C1 segment of cervical spinal cord (tissue), 14 donors: ENCODE results near the gene DNASE1L2.

Source experiments
- DNase-seq, 14 donors: peaks; one replicate each; lab custom pipeline; 2025; lab: John Stamatoyannopoulos, UW

DNASE1L2 gene

GRCh38 chr16:2223221-2223941, 12.9 kb upstream of the DNASE1L2 start, which contains the start of gene E4F1:
TSS of gene E4F1 (plus strand) at chr16:2223591. CDS start at chr16:2223614, 23 bp downstream.
- peak; percentile 86 to 99 (median 95) for DNase-seq

DNA sequence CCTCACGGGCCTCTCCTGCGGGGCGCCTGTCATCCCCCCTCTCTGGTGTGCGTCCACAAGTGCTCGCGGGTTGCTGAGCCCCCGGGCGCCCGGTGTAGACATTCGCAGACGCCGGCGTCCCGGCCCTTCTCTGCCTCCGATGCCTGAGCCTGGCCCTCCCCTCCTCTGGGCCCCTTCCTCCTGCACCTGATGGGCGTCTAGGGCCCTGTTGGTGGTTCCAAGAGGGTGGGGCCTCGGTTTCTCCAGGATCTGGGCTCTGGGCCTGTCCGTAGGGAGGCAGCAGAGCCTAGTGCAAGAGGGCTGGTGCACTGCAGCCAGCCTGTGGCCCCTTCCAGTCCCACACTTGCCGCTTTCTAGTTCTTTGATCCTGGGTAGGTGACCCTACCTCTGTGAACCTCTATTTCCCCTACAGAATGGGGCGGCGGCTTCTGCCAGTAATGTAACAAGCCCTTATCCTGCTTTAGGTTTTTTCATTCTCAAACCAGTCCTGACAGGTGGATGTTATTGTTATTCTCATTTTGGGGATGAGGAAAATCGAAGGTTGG, 12.2 kb upstream of the DNASE1L2 start:
- peak in 3 of 14 donors; percentile 34 to 60 (median 59) for DNase-seq

- no peak for DNase-seq
Observed at GRCh38 chr16:2226245-2226793, 9.9 kb upstream of the DNASE1L2 start.

DNA sequence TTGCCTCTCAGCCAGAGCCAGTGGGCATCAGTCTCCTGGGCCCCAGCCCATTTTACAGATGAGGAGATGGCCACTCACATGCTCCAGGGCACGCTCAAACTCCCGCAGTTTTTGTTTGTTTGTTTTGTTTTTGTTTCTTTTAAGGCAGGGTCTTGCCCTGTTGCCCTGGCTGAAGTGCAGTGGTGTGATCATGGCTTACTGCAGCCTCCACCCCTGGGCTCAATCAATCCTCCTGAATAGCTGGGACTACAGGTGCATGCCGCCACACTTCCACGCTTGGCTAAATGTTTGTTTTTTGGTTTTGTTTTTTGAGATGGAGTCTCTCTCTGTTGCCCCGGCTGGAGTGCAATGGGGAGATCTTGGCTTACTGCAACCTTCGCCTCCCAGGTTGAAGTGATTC, 9.3 kb upstream of the DNASE1L2 start:
- no peak for DNase-seq

DNA sequence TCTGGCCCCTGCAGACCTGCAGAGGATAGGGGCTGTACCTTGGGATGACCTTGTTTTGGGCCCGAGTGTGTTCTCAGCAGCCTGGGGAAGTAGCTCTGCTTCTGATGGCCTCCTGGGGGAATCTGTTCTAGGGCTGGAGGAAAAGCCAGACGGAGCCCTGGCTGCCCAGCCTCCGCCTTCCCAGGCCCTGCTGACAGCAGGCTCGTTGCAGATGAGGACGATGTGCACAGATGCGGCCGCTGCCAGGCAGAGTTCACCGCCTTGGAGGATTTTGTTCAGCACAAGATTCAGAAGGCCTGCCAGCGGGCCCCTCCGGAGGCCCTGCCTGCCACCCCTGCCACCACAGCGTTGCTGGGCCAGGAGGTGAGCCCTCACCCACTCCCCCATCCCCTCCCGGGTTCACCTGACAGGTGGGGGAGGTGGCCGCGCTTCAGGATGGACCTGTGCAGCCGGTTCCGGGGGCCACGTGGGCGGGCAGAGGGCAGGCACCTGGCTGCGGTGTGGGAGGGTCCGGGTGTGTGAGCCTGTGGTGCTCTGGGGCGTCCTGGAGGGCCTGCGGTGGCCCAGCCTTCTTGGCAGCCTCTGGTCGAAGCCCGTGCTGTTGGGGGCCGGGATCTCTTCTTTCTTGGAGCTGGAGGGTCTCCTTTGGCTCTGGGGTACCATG, 8.0 kb upstream of the DNASE1L2 start:
- no peak for DNase-seq

DNA sequence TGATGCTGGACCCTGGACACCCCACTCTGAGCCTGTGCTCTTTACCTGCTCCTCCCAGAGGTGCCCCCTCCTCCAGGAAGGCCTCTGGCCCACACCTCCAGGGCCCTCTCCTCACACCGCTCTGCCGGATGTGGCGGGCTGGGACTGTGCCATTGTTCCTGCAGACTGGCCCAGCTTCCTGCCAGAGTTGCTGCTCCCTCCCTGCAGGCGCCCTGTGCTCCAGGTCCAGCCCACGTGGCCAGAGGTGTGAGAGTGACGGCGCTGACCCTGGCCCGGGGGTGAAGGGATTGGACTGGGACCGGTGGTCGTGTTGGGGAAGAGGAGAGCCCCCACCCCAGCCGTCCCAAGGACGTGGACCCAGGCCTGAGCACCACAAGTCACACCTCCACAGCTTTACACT, 7.2 kb upstream of the DNASE1L2 start:
- no peak for DNase-seq

DNA sequence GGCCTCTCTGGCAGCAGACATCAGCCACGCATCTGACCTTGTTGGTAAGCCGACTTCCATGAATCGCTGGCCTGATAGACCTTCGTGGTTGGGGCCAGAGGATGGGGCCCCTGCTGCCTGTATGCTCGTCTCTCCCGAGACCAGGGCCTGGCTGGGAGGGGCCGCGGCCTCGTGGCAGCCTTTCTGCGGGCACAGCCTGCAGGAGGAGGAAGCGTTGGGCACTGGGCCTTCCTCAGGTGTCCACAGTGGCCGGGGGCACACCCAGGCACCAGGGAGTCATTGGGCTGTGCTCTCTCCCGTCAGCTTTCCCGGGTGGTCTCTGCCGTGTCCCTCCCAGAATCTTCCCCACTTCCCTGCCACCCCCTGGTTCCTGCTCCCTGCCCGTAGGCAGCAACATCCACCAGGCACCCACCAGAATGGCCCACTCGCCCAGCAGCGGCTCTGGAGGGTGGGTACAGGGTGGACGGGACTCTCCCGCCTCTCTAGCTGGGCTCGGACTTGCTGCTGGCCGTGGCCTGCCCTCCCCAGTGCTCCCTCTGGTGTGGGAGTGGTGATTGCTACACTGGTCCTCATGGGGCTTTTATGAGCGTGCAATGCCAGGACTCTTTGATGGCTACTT, 6.5 kb upstream of the DNASE1L2 start:
- no peak for DNase-seq

GRCh38 chr16:2230376-2230775, 5.9 kb upstream of the DNASE1L2 start:
- DNase-seq, result no peak

- DNase-seq, result no peak
Observed at GRCh38 chr16:2231016-2231931, 5.0 kb upstream of the DNASE1L2 start.

DNA sequence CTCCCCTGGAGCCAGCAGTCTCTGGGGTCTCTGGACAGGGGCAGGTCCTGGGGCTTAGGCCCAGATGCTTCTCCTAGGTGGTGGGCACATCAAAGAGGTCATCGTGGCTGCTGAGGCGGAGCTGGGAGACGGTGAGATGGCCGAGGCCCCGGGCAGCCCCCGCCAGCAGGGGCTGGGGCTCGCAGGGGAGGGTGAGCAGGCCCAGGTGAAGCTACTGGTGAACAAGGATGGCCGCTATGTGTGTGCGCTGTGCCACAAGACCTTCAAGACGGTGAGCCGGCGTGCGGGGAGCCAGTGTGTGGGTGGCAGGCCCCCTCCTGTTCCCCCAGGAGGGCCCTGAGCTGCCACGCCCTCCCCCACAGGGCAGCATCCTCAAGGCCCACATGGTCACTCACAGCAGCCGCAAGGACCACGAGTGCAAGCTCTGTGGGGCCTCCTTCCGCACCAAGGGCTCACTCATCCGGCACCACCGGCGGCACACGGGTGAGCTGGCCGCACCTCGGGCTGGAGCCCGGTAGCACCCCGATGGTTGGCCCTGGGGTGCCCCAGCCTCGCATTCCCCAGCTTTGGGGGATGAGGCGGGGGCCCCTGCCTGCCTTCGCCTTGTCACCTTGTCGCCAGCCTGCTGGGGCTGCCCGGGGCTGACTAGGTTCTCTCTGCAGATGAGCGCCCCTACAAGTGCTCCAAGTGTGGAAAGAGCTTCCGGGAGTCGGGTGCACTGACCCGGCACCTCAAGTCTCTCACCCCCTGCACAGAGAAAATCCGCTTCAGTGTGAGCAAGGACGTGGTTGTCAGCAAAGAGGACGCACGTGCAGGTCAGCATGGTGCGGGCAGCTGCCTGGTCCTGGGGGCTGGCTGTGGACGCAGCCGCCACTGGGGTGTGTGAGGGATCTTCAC, 3.9 kb upstream of the DNASE1L2 start:
- no peak for DNase-seq

DNA sequence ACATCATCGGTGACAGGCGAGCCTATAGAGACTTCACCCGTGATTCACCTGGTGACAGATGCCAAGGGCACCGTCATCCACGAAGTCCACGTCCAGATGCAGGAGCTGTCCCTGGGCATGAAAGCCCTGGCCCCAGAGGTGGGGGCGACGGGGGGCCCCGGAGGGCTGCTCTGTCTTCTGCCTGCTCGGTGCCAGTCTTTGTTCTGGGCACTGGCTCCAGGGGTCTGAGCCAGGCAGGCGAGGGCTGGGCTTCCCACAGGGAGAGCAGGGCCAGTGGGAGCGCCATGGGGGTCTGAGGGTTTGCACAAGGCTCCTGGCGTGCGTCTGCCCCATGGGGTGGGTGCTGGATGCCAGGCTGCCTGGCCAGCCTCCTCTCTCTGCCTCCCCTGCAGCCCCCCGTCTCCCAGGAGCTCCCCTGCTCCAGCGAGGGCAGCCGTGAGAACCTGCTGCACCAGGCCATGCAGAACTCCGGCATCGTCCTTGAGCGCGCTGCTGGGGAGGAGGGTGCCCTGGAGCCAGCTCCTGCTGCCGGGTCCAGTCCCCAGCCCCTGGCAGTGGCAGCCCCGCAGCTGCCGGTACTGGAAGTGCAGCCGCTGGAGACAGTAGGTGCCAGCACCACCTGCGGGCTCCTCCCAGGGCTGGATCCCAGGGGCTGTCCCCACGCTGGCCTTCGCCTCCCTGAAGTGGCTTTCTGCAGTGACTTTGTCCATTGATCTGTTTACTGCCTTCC, 3.0 kb upstream of the DNASE1L2 start:
- DNase-seq, result peak in 1 of 14 donors; percentile 18

DNA sequence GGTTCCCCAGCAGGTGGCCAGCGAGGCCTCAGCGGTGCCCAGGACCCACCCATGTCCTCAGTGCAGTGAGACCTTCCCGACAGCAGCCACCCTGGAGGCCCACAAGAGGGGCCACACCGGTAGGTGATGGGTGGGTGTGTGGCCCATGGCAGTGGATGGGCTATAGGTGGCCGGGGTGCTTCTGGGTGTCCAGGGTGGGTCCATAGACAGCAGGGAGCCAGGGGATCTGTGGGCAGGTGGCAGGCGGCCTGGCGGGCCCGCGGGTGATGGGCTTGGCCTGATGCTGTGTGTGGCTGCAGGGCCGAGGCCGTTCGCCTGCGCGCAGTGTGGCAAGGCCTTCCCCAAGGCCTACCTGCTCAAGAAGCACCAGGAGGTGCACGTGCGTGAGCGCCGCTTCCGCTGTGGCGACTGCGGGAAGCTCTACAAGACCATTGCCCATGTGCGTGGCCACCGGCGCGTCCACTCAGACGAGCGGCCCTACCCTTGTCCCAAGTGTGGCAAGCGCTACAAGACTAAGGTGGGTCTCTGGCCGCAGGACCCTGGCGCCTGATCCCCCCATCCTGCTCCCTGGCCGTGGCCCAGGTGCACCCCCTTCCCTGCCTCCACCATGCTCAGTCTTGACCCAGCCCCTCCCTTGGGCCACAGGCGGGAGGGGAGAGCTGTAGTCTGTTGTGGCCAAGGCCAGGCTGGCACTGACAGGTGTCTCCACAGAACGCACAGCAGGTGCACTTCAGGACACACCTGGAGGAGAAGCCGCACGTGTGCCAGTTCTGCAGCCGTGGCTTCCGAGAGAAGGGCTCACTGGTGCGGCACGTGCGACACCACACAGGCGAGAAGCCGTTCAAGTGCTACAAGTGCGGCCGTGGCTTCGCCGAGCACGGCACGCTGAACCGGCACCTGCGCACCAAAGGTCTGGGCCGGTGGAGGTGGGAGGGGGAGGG, 2.1 kb upstream of the DNASE1L2 start:
- DNase-seq, result no peak

- DNase-seq, result no peak
Observed at GRCh38 chr16:2234813-2235170, 1.5 kb upstream of the DNASE1L2 start.

GRCh38 chr16:2235234-2235651, 1.0 kb upstream of the DNASE1L2 start:
- DNase-seq, result no peak

GRCh38 chr16:2235695-2236336, 428 bp upstream of the DNASE1L2 start:
- DNase-seq, result peak in 1 of 14 donors; percentile 21

DNA sequence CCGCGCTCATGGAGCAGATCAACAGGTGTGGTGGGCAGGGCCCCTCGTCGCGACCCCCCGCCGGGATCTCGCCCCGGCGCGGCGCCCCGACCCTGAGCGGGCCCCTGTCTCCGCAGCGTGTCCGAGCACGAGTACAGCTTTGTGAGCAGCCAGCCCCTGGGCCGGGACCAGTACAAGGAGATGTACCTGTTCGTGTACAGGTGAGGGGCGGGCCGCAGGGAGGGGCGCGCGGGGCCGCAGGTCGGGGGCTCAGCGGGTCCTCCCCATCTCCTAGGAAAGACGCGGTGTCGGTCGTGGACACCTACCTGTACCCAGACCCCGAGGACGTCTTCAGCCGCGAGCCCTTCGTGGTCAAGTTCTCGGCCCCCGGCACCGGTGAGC, 848 bp downstream of the DNASE1L2 start:
- DNase-seq, result no peak

- no peak for DNase-seq
Observed at GRCh38 chr16:2237493-2238149, 1.4 kb downstream of the DNASE1L2 start.
